GM12874 (cell line): ENCODE measurements around the gene CNOT8.

Experiments used
- CTCF ChIP-seq: IDR thresholded peaks from 2 replicates; pipeline ENCODE4 v1.5.1; 2011; ENCODE audit warnings: low read depth, mild to moderate bottlenecking, control low read depth, low read length, moderate library complexity; ENCODE audit not compliant: insufficient read depth

The CNOT8 gene

GRCh38 chr5:154893381-154893780 lies 35.0 kb downstream of the CNOT8 start:
- TF ChIP-seq CTCF: no peak

GRCh38 chr5:154895606-154896561 lies 37.5 kb downstream of the CNOT8 start:
- no peak for TF ChIP-seq CTCF

GRCh38 chr5:154896562-154897165 lies 38.2 kb downstream of the CNOT8 start:
- no peak for TF ChIP-seq CTCF

- no peak for TF ChIP-seq CTCF
Measured at GRCh38 chr5:154898210-154898609, 39.8 kb downstream of the CNOT8 start.

GRCh38 chr5:154899151-154899816 lies 40.9 kb downstream of the CNOT8 start:
- no peak for TF ChIP-seq CTCF

GRCh38 chr5:154900066-154900465 lies 41.6 kb downstream of the CNOT8 start:
- no peak for TF ChIP-seq CTCF

- no peak for TF ChIP-seq CTCF
Measured at GRCh38 chr5:154901276-154901675, 42.8 kb downstream of the CNOT8 start.
